GM12865 (cell line): ENCODE measurements around the gene WLS.
A peak's percentile ranks its signal among the peaks of the same experiment; 100 is the strongest.

Experiments used
- DNase-seq: peaks from one replicate; pipeline ENCODE4 v3.0.0; 2010; ENCODE audit warnings: low read depth
- H3K4me3 ChIP-seq: 2 replicates; pipeline ENCODE4 v1.5.1; 2011; ENCODE audit warnings: mild to moderate bottlenecking, low read depth, low read length, control low read depth
- CTCF ChIP-seq: IDR thresholded peaks from 2 replicates; pipeline ENCODE4 v1.5.1; 2011; ENCODE audit warnings: low read length, control low read depth, low read depth, inconsistent platforms; ENCODE audit not compliant: insufficient read depth; ENCODE audit errors: missing control alignments

The WLS gene

DNA sequence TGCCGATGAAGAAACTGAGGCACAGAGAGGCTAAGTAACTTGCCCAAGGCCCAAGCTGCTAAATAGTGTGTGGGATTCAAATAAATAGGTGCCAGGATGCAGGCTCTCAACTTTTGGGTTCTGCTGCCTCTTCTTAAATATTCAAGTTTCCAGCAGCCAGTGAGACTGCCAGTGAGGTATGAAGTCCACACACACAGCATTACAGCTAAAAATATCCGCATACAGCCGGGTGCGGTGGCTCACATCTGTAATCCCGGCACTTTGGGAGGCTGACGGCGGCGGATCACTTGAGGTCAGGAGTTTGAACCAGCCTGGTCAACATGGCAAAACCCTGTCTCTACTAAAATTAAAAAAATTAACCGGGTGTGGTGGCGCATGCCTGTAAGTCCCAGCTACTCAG is 103.5 kb downstream of the WLS start:
- no peak overlapping the region for H3K4me3 ChIP-seq
- no peak for TF ChIP-seq CTCF

GRCh38 chr1:68128157-68128556 is 104.2 kb downstream of the WLS start:
- peak; percentile 39 for DNase-seq
- TF ChIP-seq CTCF: no peak
- H3K4me3 ChIP-seq: no peak overlapping the region

More for the DNA sequence above, 103.5 kb downstream of the WLS start:
- DNase-seq: no peak

- H3K4me3 ChIP-seq: no peak overlapping the region
- TF ChIP-seq CTCF: no peak
- DNase-seq: no peak
Observed at GRCh38 chr1:68121536-68121935, 110.8 kb downstream of the WLS start.

- peak; percentile 75 for DNase-seq
- TF ChIP-seq CTCF: peak; percentile 74
- H3K4me3 ChIP-seq: no peak overlapping the region
Observed at GRCh38 chr1:68120136-68120791, 112.1 kb downstream of the WLS start.

- no peak for TF ChIP-seq CTCF
- H3K4me3 ChIP-seq: no peak overlapping the region
- DNase-seq: no peak
Observed at GRCh38 chr1:68119445-68119844, 112.9 kb downstream of the WLS start.

GRCh38 chr1:68117416-68117815 is 114.9 kb downstream of the WLS start:
- H3K4me3 ChIP-seq: no peak overlapping the region
- no peak for DNase-seq
- no peak for TF ChIP-seq CTCF

GRCh38 chr1:68116643-68117235 is 115.6 kb downstream of the WLS start:
- TF ChIP-seq CTCF: peak; percentile 66
- peak; percentile 57 for DNase-seq
- no peak overlapping the region for H3K4me3 ChIP-seq
